NCI-H524 (cell line): ENCODE results near the gene KCNJ5.
"Not testable (repeated sequence)": the region's sequence is repeated elsewhere in the genome, so short reads cannot be mapped to it uniquely, and the experiment has no call there.

Source experiments
- DNase-seq, 2 experiments: peaks; one replicate each; lab custom pipeline; 2025; lab: John Stamatoyannopoulos, UW

KCNJ5 gene

DNA sequence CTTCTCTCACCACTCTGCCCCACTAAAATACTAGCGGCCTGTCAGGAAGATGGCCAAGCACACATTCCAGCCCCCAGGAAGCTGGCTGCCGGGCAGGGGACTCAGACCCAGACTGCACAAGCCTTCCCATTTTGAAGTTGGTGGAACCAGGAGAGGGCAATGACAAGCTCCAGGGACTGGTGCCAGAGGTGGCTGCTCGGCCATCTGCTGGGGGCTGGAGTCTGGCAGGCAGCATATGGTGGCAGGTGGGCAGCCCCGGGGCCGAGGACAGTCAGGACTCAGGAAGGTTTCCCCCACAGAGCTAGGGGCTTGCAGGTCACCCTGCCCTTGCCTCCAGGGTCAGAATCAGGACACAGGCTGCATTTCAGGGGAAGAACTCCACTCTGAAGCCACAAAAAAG, 22.6 kb downstream of the KCNJ5 start:
- peak; percentile 42 to 79 for DNase-seq

DNA sequence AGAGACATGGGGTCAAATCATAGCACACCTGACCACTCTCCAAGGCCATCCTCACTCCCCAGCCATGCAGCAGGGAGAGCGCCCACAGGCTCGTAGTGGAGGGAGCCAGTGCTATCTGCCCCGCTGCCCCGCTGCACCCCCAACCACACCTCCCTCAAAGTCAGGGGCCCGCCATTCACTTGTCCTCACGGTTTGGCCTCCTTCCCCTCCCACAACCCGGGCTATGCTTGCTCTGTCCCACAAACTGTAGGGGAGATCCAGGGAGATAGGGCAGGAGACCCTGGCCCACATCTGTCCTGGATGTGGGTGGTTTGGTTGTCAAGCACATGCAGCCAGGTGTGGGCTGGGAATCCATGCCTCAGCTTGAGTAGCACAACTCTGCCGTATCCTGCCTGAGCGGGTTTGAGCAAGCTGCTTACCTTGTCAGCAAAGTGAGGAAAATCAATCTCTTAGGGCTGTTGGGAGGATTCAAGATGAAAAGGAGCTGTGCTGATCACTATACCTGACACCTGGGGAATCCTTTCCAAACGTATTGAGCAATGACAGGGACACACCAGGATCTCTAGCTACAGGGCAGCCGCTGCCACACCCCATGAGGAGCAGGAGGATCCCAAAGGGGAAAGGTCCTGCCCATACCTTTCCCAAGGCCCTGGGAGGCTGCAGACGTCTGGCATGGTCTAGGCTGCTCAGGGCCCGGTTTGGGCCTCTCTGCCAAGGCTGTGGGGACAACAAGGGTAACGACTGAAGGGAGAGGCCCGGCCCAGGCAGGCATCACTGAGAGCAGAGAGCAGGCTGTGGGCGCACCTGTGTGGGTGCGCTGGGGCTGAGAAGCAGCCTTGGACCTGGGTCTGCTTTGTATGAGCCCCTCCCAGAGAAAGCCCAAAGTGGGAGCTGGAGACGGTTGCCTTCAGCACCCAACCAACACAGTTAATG, 23.3 kb downstream of the KCNJ5 start:
- no peak for DNase-seq

GRCh38 chr11:128915149-128915521, 24.0 kb downstream of the KCNJ5 start:
- peak in 1 of 2 experiments; percentile 8 for DNase-seq

DNA sequence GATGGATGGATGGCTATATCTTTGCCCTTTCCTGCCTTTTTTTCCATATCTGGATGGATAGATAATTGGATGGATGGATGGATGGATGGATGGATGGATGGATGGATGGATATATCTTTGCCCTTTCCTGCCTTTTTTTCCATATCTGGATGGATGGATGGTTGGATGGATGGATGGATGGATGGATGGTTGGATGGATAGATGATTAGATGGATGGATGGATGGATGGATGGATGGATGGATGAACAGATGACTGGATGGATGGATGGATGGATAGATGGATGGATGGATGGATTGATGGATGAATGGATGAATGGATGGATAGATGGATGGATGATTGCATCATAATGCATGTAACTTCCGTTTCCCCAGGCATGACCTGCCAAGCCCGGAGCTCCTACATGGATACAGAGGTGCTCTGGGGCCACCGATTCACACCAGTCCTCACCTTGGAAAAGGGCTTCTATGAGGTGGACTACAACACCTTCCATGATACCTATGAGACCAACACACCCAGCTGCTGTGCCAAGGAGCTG, 24.9 kb downstream of the KCNJ5 start:
- no peak for DNase-seq

DNA sequence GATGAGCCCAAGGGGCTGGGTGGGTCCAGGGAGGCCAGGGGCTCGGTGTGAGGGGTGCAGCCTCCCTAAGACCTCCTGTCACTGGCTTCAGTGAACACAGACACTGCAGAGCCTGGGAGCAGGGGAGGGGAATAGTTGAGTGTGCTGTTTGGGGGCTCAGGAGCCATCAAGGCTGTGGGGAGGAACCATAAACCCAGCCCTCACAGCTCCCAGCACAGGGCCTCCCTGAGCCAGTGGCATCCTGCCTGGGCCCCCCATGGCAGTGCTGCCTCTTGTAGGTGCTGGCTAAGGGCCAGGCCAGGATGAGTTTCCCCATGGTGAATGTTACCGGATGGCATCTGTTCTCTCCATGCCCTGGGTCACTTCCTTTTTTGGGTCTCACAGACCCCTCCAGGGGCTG, 25.5 kb downstream of the KCNJ5 start:
- no peak for DNase-seq

- no peak for DNase-seq
These were observed 26.1 kb downstream of the KCNJ5 start for GRCh38 chr11:128917144-128917724.

DNA sequence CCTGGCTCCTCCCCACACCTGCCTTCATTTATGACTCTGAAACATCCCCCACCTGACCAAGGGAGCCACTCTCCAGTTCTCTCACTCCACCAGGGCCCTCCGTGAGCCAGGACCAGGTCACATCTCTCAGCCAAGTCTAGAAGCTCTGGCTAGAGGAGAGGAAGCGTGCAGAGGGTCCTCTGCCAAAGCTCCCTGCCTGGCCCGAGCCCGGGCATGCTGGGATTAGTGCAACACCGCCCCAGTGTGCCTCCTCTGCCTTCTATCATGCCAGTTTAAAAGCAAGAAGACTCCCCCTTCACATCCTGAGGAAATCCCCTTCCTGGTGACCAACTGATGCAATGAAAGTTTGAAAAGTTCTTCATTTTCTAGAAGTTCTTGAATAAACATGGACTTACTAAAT, 28.1 kb downstream of the KCNJ5 start:
- no peak for DNase-seq

GRCh38 chr11:128919635-128920034, 28.5 kb downstream of the KCNJ5 start:
- not testable (repeated sequence) for DNase-seq

DNA sequence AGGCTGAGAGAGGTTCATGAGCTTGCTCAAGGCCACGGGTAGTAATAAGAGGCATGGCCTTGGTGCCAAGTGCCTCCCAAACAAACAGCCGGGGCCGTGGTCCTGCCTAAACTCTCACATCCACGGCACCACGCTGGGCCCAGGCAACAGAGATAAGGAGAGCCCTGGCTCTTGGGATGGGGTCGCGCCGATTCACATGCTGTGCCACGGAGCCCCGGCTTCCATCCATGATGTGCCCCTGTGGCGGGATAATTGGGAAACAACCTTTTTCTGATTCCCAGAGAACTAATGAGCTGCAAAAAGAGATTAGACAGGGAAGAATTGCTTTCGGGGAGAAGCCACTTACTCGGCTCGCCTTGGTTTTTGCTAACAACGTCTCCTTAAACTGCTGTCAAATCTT, 29.5 kb downstream of the KCNJ5 start:
- DNase-seq: no peak

GRCh38 chr11:128921793-128922192, 30.6 kb downstream of the KCNJ5 start:
- no peak for DNase-seq

- DNase-seq: peak in 1 of 2 experiments; percentile 18
These were observed 32.9 kb downstream of the KCNJ5 start for GRCh38 chr11:128924104-128924503.

- no peak for DNase-seq
These were observed 33.5 kb downstream of the KCNJ5 start for GRCh38 chr11:128924510-128925249.

DNA sequence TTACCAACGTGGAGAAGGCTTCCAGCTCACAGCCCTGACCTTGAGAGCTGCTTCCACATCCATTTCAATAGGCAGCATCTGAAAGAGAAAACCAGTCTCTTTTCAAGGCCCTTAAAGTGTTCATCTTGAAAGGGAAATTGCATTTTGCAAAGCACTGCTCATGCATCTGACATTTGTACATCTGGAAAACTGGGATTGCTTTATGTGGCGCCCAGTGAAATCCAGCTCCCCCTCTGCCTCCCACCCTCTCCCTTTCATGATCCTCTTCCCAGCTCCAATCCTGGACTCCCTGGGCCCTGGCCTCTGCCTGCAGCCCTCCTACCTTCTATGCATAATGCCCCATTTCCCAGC, 34.1 kb downstream of the KCNJ5 start:
- no peak for DNase-seq

DNA sequence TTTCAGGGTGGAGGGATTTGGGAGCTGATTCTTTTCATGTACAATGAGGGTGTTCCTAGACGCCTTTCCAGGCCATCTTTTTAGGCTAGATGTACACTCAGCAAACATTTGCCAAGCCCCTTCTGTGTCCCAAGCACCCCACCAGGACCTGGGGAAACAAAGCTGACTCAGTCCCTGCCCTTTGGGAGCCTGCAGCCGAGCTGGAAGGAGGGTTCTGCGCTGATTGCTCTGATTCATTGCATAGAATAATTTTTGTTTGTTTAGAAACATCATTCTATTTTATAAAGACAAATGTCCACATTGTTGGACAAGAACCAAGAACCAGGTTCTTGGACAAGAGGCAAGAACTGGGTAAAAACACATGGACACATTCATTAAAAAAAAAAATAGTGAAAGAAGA, 34.8 kb downstream of the KCNJ5 start:
- DNase-seq: no peak

- DNase-seq: no peak
These were observed 35.4 kb downstream of the KCNJ5 start for GRCh38 chr11:128926437-128927107.

- no peak for DNase-seq
These were observed 35.9 kb downstream of the KCNJ5 start for GRCh38 chr11:128927108-128927461.

- no peak for DNase-seq
These were observed 36.7 kb downstream of the KCNJ5 start for GRCh38 chr11:128927683-128928336.

GRCh38 chr11:128928400-128928799, 37.2 kb downstream of the KCNJ5 start:
- no peak for DNase-seq

DNA sequence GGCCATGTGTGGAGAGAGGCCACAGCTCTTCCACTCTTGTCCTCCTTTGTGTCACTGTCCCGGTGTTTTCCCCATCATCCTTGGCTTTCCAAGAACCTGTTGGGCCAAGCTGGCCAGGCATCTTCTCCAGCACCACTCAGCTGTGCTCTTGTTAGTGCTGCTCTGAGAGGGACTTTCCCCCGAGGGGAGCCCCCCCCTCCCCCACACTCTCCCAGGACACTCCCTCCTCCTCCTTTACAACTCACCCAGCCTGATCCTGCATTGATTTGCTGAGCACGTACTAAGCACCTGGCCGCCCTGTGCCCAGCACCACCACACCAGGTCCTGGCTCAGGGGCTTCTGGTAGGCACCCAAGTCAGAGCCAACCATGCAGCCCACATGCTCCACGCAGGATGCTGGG, 38.3 kb downstream of the KCNJ5 start:
- no peak for DNase-seq

DNA sequence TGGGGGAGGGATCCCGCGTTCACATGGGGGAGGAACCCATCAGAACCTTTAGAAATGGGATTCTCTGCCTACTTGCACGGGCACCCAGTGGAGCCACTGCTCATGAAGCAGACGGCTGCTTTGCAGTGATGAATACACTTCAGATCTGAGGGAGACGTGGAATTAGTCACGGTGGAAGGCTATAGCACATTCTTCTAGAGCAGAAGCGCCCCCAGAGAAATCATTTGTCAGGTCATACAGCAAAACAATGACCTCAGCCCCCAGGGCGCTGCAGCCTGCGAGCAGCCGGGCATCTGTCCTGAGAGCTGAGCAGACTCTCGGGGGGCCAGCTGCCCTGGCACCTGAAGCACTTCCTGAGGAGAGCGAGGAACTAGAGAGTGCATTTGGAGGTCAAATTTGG, 38.8 kb downstream of the KCNJ5 start:
- peak; percentile 34 to 57 for DNase-seq

- no peak for DNase-seq
These were observed 39.9 kb downstream of the KCNJ5 start for GRCh38 chr11:128931066-128931465.

DNA sequence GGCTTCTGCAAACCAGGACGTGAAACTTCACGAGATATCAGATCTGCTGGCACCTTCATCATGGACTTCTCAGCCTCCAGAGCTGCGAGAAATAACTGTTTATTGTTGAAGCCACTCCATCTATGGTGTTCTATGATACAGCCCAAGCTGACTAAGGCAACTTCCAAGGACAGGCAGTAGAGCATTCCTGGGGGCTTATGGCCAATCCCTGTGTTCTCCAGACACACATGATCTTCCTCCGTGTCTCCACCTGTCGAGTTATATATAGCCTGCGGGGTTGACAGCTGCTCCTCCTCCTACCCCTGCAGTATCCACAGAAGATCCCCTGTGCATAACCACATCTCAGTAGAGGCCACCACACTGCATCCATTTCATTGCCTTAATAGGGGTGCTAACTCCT, 40.5 kb downstream of the KCNJ5 start:
- peak; percentile 61 to 81 for DNase-seq
